SH-SY5Y (cell line): ENCODE data around the gene ARHGAP45.

ENCODE experiments used
- GATA2 ChIP-seq: IDR thresholded peaks from 2 replicates; pipeline ENCODE4 v1.6.1; 2011; ENCODE audit warnings: mild to moderate bottlenecking, low read depth, low read length
- GATA3 ChIP-seq: IDR thresholded peaks from 2 replicates; pipeline ENCODE4 v1.6.1; 2011; ENCODE audit warnings: low read depth, mild to moderate bottlenecking, low read length, moderate library complexity

DNA sequence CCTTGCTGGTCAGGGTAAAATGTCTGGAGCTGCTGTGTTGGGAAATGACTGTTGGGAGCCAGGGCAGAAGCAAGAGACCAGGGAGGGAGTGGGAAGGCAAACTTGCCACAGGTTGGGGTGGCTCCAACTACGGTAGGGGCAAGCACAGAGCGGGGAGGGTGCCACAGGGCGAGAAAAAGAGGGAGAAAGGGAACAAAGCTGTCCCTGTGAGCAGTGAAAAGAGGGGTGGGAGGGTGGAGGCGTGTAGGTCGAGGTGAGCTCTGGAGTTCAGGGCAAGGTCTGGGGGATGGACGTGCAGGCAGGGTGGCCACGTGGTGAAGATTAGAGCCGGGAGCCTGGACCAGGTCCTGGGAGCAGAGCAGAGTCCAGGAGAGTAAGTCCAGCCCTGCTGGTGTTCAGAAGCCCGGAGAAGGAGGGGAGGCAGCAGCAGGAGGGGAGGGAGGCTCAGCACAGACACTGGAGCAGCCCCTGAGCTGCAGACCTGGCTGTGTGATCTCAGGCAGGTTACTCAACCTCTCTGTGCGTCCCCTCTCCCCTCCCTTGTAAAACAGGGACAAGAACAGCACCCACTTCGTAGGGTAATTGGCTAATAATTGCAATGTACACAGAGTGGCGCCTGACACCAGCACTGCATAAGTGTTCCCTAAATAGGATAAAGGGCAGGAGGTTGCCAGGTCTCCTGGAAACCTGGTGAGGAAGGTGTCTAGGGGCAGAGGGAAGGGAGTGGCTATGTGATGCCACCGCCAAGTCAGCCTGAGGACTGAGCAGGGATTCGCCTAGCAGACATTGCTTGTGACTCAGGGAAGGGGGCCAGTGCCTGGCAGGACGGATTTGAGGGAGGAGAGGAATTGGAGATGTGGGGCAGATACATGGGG, 31.4 kb downstream of the ARHGAP45 start:
- TF ChIP-seq GATA3: no peak
- TF ChIP-seq GATA2: no peak
